T-helper 1 cell treated with Interleukin-12 subunit alpha and Interleukin-12 subunit beta and Interleukin-4 antibody, amounts not matched to agents 30 μg/mL and 1 μg/mL, for 36 hours (primary cell): ENCODE results near the gene GTPBP4.
"Not testable (repeated sequence)": the region's sequence is repeated elsewhere in the genome, so short reads cannot be mapped to it uniquely, and the experiment has no call there.

Source experiments
- H3K27ac Mint-ChIP-seq: one replicate; pipeline ENCODE4 v1.8.0; 2021; ENCODE audit warnings: mild to moderate bottlenecking, mixed read lengths
- H3K27me3 Mint-ChIP-seq: one replicate; pipeline ENCODE4 v1.8.0; 2021; ENCODE audit warnings: low read depth, mixed read lengths
- H3K36me3 Mint-ChIP-seq: one replicate; pipeline ENCODE4 v1.8.0; 2021; ENCODE audit warnings: low read depth, mixed read lengths
- H3K4me1 Mint-ChIP-seq: one replicate; pipeline ENCODE4 v1.8.0; 2021; ENCODE audit warnings: low read depth, mixed read lengths
- H3K4me3 Mint-ChIP-seq: one replicate; pipeline ENCODE4 v1.8.0; 2021; ENCODE audit warnings: mild to moderate bottlenecking, moderate library complexity, mixed read lengths
- H3K9me3 Mint-ChIP-seq: one replicate; pipeline ENCODE4 v1.8.0; 2021; ENCODE audit warnings: mixed read lengths

Gene GTPBP4

GRCh38 chr10:1015688-1016087 is 27.5 kb downstream of the GTPBP4 start:
- Mint-ChIP-seq H3K9me3 (no peaks in the 10 kb centered on the region), H3K4me3 (no peak overlapping the region), H3K27ac (no peak overlapping the region), H3K27me3 (no peaks in the 10 kb centered on the region), H3K36me3 (peaks cover 53% of the 10 kb centered on the region), H3K4me1 (peaks cover 4% of the 10 kb centered on the region)

GRCh38 chr10:1019362-1019761 is 31.1 kb downstream of the GTPBP4 start:
- Mint-ChIP-seq H3K4me3 (no peak overlapping the region), H3K4me1 (no peaks in the 10 kb centered on the region), H3K27ac (no peak overlapping the region), H3K36me3 (peaks cover 26% of the 10 kb centered on the region), H3K27me3 (no peaks in the 10 kb centered on the region), H3K9me3 (no peaks in the 10 kb centered on the region)

- H3K4me1 Mint-ChIP-seq = no peaks in the 10 kb centered on the region
- H3K27me3 Mint-ChIP-seq = no peaks in the 10 kb centered on the region
- H3K9me3 Mint-ChIP-seq = no peaks in the 10 kb centered on the region
- no peak overlapping the region for H3K27ac Mint-ChIP-seq
- H3K4me3 Mint-ChIP-seq = no peak overlapping the region
- H3K36me3 Mint-ChIP-seq = peaks cover 20% of the 10 kb centered on the region
Observed at GRCh38 chr10:1020460-1020859, 32.2 kb downstream of the GTPBP4 start.

GRCh38 chr10:1020958-1021357 is 32.7 kb downstream of the GTPBP4 start:
- Mint-ChIP-seq H3K9me3 (no peaks in the 10 kb centered on the region), H3K4me1 (no peaks in the 10 kb centered on the region), H3K27ac (no peak overlapping the region), H3K4me3 (no peak overlapping the region), H3K36me3 (peaks cover 20% of the 10 kb centered on the region), H3K27me3 (no peaks in the 10 kb centered on the region)

- H3K9me3 Mint-ChIP-seq = no peaks in the 10 kb centered on the region
- no peaks in the 10 kb centered on the region for H3K4me1 Mint-ChIP-seq
- no peak overlapping the region for H3K4me3 Mint-ChIP-seq
- no peaks in the 10 kb centered on the region for H3K27me3 Mint-ChIP-seq
- no peak overlapping the region for H3K27ac Mint-ChIP-seq
- H3K36me3 Mint-ChIP-seq = peaks cover 15% of the 10 kb centered on the region
Observed at GRCh38 chr10:1022413-1022812, 34.2 kb downstream of the GTPBP4 start.

- no peaks in the 10 kb centered on the region for H3K9me3 Mint-ChIP-seq
- H3K27ac Mint-ChIP-seq = no peak overlapping the region
- H3K27me3 Mint-ChIP-seq = no peaks in the 10 kb centered on the region
- no peak overlapping the region for H3K4me3 Mint-ChIP-seq
- H3K36me3 Mint-ChIP-seq = peaks cover 5% of the 10 kb centered on the region
- H3K4me1 Mint-ChIP-seq = no peaks in the 10 kb centered on the region
Observed at GRCh38 chr10:1024103-1024502, 35.9 kb downstream of the GTPBP4 start.

- Mint-ChIP-seq H3K27me3 (no peaks in the 10 kb centered on the region), H3K36me3 (no peaks in the 10 kb centered on the region), H3K9me3 (no peaks in the 10 kb centered on the region), H3K4me3 (no peak within 1 kb of the TSS), H3K4me1 (no peaks in the 10 kb centered on the region), H3K27ac (no peak within 1 kb of the TSS)
Observed at GRCh38 chr10:1025683-1026082, 37.4 kb downstream of the GTPBP4 start, which contains the start of gene IDI2. TSS of gene IDI2 (minus strand) at chr10:1025859. CDS start at chr10:1024723, 1,136 bp downstream.

- H3K9me3 Mint-ChIP-seq = no peaks in the 10 kb centered on the region
- no peak overlapping the region for H3K27ac Mint-ChIP-seq
- no peaks in the 10 kb centered on the region for H3K36me3 Mint-ChIP-seq
- H3K27me3 Mint-ChIP-seq = no peaks in the 10 kb centered on the region
- no peak overlapping the region for H3K4me3 Mint-ChIP-seq
- no peaks in the 10 kb centered on the region for H3K4me1 Mint-ChIP-seq
Observed at GRCh38 chr10:1026578-1026977, 38.3 kb downstream of the GTPBP4 start.

- no peak overlapping the region for H3K27ac Mint-ChIP-seq
Observed at GRCh38 chr10:1029838-1030237, 41.6 kb downstream of the GTPBP4 start.

GRCh38 chr10:1033601-1034000 is 45.4 kb downstream of the GTPBP4 start:
- Mint-ChIP-seq H3K9me3 (no peaks in the 10 kb centered on the region), H3K4me1 (peaks cover 8% of the 10 kb centered on the region), H3K4me3 (no peak overlapping the region), H3K27me3 (no peaks in the 10 kb centered on the region), H3K36me3 (peaks cover 12% of the 10 kb centered on the region), H3K27ac (no peak overlapping the region)

More at GRCh38 chr10:1029838-1030237, 41.6 kb downstream of the GTPBP4 start:
- Mint-ChIP-seq H3K36me3 (no peaks in the 10 kb centered on the region), H3K4me3 (no peak overlapping the region), H3K9me3 (no peaks in the 10 kb centered on the region), H3K27me3 (no peaks in the 10 kb centered on the region), H3K4me1 (no peaks in the 10 kb centered on the region)

- Mint-ChIP-seq H3K27ac (no peak overlapping the region), H3K4me3 (no peak overlapping the region), H3K4me1 (peaks cover 8% of the 10 kb centered on the region), H3K27me3 (no peaks in the 10 kb centered on the region), H3K9me3 (no peaks in the 10 kb centered on the region), H3K36me3 (peaks cover 12% of the 10 kb centered on the region)
Observed at GRCh38 chr10:1034758-1035157, 46.5 kb downstream of the GTPBP4 start.

GRCh38 chr10:1035201-1035600 is 47.0 kb downstream of the GTPBP4 start:
- Mint-ChIP-seq H3K4me3 (no peak overlapping the region), H3K36me3 (peaks cover 13% of the 10 kb centered on the region), H3K27me3 (no peaks in the 10 kb centered on the region), H3K4me1 (peaks cover 10% of the 10 kb centered on the region), H3K27ac (no peak overlapping the region), H3K9me3 (no peaks in the 10 kb centered on the region)

GRCh38 chr10:1036341-1036791 is 48.1 kb downstream of the GTPBP4 start:
- Mint-ChIP-seq H3K9me3 (no peaks in the 10 kb centered on the region), H3K27me3 (no peaks in the 10 kb centered on the region), H3K4me1 (peaks cover 14% of the 10 kb centered on the region), H3K27ac (peak overlapping the region; percentile 31), H3K36me3 (peaks cover 19% of the 10 kb centered on the region), H3K4me3 (no peak overlapping the region)

- H3K4me1 Mint-ChIP-seq = peaks cover 14% of the 10 kb centered on the region
- no peaks in the 10 kb centered on the region for H3K9me3 Mint-ChIP-seq
- H3K36me3 Mint-ChIP-seq = peaks cover 19% of the 10 kb centered on the region
- H3K4me3 Mint-ChIP-seq = no peak overlapping the region
- peak overlapping the region; percentile 26 for H3K27ac Mint-ChIP-seq
- H3K27me3 Mint-ChIP-seq = no peaks in the 10 kb centered on the region
Observed at GRCh38 chr10:1037098-1037497, 48.9 kb downstream of the GTPBP4 start.

- Mint-ChIP-seq H3K4me1 (peaks cover 22% of the 10 kb centered on the region), H3K36me3 (peaks cover 26% of the 10 kb centered on the region)
- not testable (repeated sequence) for H3K27me3 Mint-ChIP-seq, H3K4me3 Mint-ChIP-seq, H3K27ac Mint-ChIP-seq, H3K9me3 Mint-ChIP-seq
Observed at GRCh38 chr10:1038769-1039168, 50.5 kb downstream of the GTPBP4 start.

GRCh38 chr10:1040133-1040532 is 51.9 kb downstream of the GTPBP4 start:
- Mint-ChIP-seq H3K36me3 (peaks cover 34% of the 10 kb centered on the region), H3K9me3 (no peaks in the 10 kb centered on the region), H3K27ac (no peak overlapping the region), H3K4me1 (peaks cover 34% of the 10 kb centered on the region), H3K27me3 (no peaks in the 10 kb centered on the region), H3K4me3 (no peak overlapping the region)
